Stimulated activated CD8-positive, alpha-beta memory T cell treated with anti-CD3 and anti-CD28 coated beads, Interleukin-4, amount 100 ng/mL, for 24 hours (primary cell): ENCODE measurements around the gene SLC25A44.

ENCODE experiments used
- DNase-seq: peaks from one replicate; pipeline ENCODE4 v3.0.0-alpha.2; 2020; ENCODE audit warnings: low read depth

Gene SLC25A44

DNA sequence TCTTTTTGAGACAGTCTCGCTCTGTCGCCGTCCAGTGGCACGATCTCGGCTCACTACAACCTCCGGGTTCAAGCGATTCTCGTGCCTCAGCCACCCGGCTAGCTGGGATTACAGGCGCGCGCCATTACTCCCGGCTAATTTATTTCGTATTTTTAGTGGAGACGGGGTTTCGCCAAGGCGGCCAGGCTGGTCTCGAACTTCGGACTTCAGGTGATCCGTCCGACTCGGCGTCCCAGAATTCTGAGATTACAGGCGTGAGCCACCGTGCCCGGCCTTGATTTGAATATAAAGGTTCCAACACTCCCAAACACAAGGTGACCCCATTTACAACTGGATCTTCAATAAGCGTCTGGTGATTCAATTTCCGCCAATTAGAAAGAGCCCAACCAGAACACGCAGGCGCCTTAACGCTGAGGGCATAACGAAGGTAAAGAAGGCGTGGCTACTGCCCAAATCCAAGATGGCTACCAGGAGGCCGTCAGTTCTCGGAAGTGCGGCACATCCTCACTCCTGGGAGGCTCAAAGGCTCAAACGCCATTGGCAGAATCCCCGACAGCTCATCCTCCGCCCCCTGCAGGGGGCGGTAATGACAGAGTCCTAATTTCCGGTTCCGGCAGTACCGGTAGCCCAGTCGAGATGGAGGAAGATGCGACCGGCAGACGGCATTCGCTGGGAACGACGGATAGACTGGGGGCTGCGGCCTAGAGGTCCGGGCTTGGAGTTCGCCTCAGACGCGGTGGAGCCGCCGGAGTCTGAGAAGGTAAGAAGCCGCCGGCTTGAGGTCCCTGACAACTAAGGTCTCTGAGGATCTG, at the start of gene SLC25A44:
Gene SLC25A44, plus strand, starts transcription at position 617 of the 812 bp plus-strand sequence. CDS start 5,744 bp downstream, outside the sequence.
- peak; percentile 93 for DNase-seq

- DNase-seq, result no peak
Observed at GRCh38 chr1:156144742-156145141, 49.2 kb upstream of the SLC25A44 start.

DNA sequence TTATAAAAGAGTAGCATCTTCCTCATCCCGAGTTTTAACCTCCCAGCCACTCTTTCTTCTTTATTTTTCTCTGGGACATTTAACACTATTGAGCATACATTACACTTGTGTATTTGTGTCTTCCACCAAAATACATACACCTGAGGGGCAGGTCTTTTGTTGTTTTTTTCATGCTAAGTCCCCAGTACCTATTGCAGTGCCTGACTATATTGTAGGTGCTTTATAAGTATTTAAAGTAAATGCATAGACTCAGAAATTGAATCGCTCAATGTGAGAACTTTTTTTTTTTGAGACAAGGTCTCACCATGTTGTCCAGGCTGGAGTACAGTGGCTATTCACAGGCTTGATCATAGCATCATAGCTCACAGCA, 48.3 kb upstream of the SLC25A44 start:
- no peak for DNase-seq

GRCh38 chr1:156146020-156146768, 47.7 kb upstream of the SLC25A44 start:
- no peak for DNase-seq

DNA sequence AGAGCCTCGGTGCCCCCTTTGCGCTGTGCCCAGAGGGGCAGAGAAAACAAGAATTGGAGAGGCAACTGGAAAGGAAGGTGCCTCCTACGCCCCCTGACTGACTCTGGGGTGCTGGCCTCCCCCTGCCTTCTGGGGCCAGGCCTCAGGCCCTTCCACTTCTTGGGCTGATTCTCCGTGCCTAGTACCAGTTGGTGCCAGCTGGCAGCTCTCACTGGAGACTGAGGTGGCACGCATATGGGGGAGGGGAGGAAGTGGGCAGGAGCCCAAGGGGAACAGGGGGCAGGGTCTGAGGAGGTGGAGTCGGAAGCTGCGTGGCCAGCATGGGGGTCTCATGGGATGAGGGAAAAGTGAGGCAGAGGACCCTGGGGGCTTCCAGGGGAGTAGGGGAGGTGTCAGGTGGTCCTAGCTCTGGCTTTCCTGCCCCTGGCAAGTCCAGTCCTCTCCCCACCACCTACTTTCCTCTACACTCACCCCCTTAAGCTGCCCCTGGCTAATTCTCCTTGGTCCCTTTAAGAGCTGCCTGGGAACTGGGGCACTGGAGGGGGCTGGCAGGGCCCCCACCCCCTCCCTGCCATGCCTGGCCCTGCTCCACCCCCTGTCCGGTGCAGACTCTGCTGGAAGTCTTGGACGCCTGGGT, 47.0 kb upstream of the SLC25A44 start:
- DNase-seq, result no peak

DNA sequence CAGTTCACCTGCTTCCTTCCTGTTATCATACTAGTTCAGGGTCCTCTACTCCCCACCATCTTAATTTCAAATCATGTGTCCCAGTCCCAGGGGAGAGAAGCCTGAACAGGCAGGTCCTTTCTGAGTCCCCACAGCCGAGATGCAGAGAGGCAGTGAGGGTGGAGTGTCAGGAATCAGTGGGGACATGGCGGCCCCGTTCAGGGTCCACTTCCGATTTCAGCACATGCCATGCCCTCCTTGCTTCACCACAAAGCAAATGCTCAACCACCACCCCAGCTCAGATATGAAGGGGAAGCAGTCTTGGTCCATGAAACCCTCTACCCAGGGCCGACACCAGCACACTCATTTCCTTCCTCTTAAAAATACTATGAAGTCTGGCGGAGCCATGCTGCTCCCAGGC, 45.7 kb upstream of the SLC25A44 start:
- DNase-seq, result no peak

GRCh38 chr1:156149374-156150332, 44.3 kb upstream of the SLC25A44 start:
- no peak for DNase-seq

- DNase-seq, result no peak
Observed at GRCh38 chr1:156150333-156151011, 43.4 kb upstream of the SLC25A44 start.

DNA sequence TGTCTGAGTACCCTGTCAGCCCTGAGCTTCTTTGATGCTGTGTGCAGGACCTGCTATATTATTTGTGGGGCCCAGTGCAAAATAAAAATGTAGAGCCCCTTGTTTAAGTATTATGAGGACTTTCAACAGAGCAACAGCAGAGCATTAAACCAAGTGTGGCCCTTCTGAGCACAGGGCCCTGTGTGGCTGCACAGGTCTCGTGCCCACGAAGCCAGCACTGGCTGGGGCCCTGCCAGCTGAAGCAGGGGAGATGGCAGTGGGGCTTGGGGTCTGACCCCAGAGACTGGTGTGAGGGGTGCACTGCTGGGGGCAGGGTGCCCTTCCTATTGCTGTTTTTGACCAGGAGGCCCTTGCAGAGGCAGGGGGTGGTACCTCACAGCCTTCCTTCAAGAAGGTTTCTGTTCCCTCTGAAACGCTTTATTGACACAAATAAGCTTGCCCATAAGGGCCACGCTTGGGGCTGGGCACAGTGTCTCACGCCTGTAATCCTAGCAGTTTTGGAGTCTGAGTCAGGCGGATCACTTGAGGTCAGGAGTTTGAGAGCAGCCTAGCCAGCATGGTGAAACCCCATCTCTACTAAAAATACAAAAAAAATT, 42.7 kb upstream of the SLC25A44 start:
- no peak for DNase-seq

- no peak for DNase-seq
Observed at GRCh38 chr1:156152628-156153027, 41.3 kb upstream of the SLC25A44 start.

- no peak for DNase-seq
Observed at GRCh38 chr1:156153362-156153761, 40.5 kb upstream of the SLC25A44 start, which contains the start of gene SEMA4A. Gene SEMA4A (plus strand): TSS chr1:156153585. CDS start chr1:156154579, 994 bp downstream.

GRCh38 chr1:156154317-156154749, 39.6 kb upstream of the SLC25A44 start:
- no peak for DNase-seq

GRCh38 chr1:156155756-156156510, 38.0 kb upstream of the SLC25A44 start:
- DNase-seq, result no peak

- DNase-seq, result no peak
Observed at GRCh38 chr1:156157506-156157905, 36.4 kb upstream of the SLC25A44 start.

GRCh38 chr1:156157966-156158365, 35.9 kb upstream of the SLC25A44 start:
- DNase-seq, result no peak

DNA sequence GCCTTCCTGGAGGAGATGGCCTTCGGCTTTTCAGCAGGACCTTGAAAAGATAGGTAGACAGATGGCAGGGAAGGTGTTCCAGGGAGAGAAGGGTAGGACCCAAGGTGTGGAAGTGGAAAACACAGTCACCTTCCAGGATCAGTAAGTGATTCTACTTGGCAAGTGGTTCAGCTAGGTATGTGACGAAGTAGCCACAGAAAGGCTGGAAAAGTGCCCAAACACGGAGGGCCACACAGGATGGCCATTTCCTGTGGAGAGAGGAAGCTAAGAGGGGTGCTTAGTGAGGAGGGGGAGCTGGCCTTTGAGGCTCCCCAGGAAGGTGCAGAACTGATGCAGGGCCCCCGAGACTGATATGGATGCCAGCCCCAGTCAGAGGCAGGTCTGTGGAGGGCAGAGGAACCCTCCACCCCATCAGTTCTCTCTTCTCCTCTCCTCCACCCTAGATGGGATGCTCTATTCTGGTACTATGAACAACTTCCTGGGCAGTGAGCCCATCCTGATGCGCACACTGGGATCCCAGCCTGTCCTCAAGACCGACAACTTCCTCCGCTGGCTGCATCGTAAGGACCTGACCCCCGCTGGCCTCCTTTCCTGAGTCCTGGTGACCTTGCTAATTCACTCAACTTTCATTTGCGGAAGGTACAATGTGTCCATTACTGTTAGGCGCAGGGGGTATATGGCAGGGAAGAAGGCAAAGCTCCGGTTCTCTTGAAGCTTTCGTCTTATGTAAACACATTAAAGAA, 33.7 kb upstream of the SLC25A44 start:
- no peak for DNase-seq

DNA sequence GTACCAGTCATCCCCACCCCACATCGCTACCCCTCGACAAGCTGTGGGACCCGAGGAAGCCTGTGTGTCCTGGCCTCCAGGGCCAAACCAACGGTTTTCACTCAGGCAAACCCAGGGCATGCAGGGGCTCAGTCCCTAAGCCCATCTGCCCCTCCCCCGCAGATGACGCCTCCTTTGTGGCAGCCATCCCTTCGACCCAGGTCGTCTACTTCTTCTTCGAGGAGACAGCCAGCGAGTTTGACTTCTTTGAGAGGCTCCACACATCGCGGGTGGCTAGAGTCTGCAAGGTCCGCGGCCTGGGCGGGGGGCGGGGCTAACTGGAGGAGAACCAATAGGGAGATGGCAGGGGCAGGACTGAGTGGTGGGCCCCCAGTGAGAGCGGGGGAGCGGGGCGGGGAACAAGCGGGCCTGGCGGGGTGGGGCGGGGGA, 33.1 kb upstream of the SLC25A44 start:
- DNase-seq, result peak; percentile 66

DNA sequence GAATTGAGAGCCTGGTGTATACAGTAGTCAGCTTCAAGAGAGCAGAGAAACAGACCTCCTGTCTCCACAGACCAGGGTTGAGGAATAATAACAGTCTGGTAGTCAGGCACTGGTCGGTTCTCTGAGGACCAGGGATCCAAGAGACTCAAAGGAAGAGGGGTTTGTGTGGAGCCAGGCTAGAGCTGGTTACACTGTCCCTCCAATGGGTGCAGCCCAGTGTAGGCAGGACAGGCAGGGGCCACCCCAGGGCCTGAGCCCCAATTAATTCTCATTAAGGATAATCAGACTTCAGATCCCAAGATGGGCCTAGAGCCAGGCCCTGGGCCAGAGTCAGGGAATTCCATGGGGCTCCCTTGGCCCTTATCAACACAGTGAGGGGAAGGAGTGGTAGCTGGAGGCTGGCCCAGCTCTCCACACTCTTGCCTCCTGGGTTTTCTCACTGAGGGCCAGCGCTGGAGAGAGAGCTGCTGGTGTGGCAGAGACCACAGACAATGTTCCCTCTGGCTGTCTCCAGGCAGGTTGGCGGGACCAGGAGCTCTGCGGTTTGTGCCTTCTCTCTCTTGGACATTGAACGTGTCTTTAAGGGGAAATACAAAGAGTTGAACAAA, 31.4 kb upstream of the SLC25A44 start:
- no peak for DNase-seq

DNA sequence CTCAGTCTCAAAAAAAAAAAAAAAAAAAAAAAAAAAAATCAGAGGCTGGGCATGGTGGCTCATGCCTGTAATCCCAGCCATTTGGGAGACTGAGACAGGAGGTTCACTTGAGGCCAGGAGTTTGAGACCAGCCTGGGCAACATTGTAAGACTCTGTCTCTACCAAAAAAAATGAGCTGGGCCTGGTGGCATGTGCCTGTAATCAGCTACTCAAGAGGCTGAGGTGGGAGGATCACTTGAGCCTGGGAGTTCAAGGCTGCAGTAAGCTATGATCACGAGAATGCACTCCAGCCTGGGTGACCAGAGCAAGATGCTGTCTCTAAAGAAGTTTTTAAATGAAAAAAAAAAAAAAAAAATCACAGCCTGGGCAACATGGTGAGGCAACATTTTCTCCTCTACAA, 30.2 kb upstream of the SLC25A44 start:
- DNase-seq, result no peak
